Esophagus muscularis mucosa (tissue), 4 donors: ENCODE data around the gene GALNT2. TPM values are rescaled to one million over a fixed set of nuclear protein-coding genes. Genes with fewer than 3 reads are reported as not detected.

ENCODE experiments used
- DNase-seq: peaks from one replicate; pipeline ENCODE4 v3.0.0-alpha.2; 2017; ENCODE audit errors: extremely low spot score
- H3K27ac ChIP-seq, 4 donors: fragments of 200-600 bp; sonication (generic); replicated peaks in 1 of 4; 1 replicate in 3 of 4; 2 replicates in 1 of 4; pipeline ENCODE4 v1.5.1; 2016 to 2019; ENCODE audit warnings: mild to moderate bottlenecking in 1 of 4
- H3K27me3 ChIP-seq, 4 donors: fragments of 200-600 bp; sonication (generic); one replicate each; pipeline versions ENCODE4 v1.5.1 to v1.6.0; 2016 to 2019
- H3K36me3 ChIP-seq, 4 donors: fragments of 200-600 bp; sonication (generic); one replicate each; pipeline ENCODE4 v1.5.1; 2016 to 2019
- H3K4me1 ChIP-seq, 4 donors: fragments of 200-600 bp; sonication (generic); one replicate each; pipeline ENCODE4 v1.5.1; 2016 to 2019
- H3K4me3 ChIP-seq, 4 donors: fragments of 200-600 bp; sonication (generic); 1 replicate in 2 of 4; 2 replicates in 2 of 4; pipeline ENCODE4 v1.5.1; 2016 to 2019; ENCODE audit warnings: mild to moderate bottlenecking in 4 of 4, moderate library complexity in 1 of 4
- H3K9me3 ChIP-seq, 4 donors: fragments of 200-600 bp; sonication (generic); 1 replicate in 3 of 4; 2 replicates in 1 of 4; pipeline ENCODE4 v1.5.1; 2016 to 2019
- EP300 ChIP-seq: sonication (generic); formaldehyde crosslinking; IDR thresholded peaks from one replicate; pipeline ENCODE4 v1.6.1; 2017; ENCODE audit warnings: antibody characterized with exemption
- POLR2A ChIP-seq: fragments of 450-650 bp; IDR thresholded peaks from one replicate; pipeline ENCODE4 v1.6.1; 2017; ENCODE audit warnings: antibody characterized with exemption, moderate library complexity, mild to moderate bottlenecking, low read depth
- POLR2AphosphoS5 ChIP-seq, 2 donors: sonication (generic); formaldehyde crosslinking; IDR thresholded peaks; one replicate each; pipeline ENCODE4 v1.6.1; 2017; ENCODE audit warnings: antibody characterized with exemption in 2 of 2
- whole genome bisulfite sequencing: methylation state at CpG from one replicate; pipeline ENCODE4 v1.1.5; 2018; 5-methylcytosine and 5-hydroxymethylcytosine counted together
- intact Hi-C: fragments of 100-400 bp; cut with DNase I; formaldehyde crosslinking; loops from one replicate; pipeline ENCODE4 v1.15.1; 2023
- total RNA-seq, 4 donors: library from RNA; depleted of rRNA; stranded (reverse); fragments of >200 nt; gene quantifications; one replicate each; pipeline versions ENCODE4 v1.1.0 to v1.2.1, GENCODE V29; 2016
- TF ChIP-seq, protein P1 (sequence below), 3 experiments: fragments of 200-600 bp in 2 of 3; fragments of 450-650 bp in 1 of 3; sonication (generic) in 2 of 3; IDR thresholded peaks; one replicate each; pipeline ENCODE4 v1.5.1; 2017 to 2019; ENCODE audit warnings: antibody characterized with exemption in 3 of 3, mild to moderate bottlenecking in 2 of 3, moderate library complexity in 1 of 3

Gene GALNT2
- total RNA-seq, 4 donors from 2014 or later: 89.6 to 145 (median 129) TPM

DNA sequence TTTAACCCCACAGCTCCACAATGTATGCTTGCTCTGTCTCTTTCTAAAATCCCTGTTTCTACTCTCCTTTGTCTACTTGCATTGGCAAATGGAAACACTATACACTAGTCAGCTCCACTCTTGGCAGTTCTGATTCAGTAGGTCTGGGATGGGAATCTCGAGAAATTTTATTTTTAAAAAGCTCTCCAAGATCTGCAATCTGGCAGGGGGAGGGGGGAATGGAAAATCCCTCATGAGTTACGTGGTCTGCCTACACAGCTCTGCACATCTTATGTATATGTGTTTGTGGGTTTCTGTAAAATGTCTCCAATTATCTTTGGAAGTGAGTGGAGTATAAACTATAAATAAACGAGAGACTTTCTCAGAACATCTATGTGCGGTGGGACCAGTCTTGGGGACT, 9.9 kb upstream of the GALNT2 start:
- Histone ChIP-seq H3K9me3 (no peaks in the 10 kb centered on the region), H3K36me3 (no peaks in the 10 kb centered on the region), H3K4me3 (no peak overlapping the region), H3K4me1 (no peaks in the 10 kb centered on the region), H3K27me3 (no peaks in the 10 kb centered on the region), H3K27ac (no peak overlapping the region)
- 79% methylated on average over 4 of the region's 4 CpGs for WGBS
- intact Hi-C loops: no loop called here
- peak; percentile 24 for DNase-seq
- TF ChIP-seq, protein P1, sequence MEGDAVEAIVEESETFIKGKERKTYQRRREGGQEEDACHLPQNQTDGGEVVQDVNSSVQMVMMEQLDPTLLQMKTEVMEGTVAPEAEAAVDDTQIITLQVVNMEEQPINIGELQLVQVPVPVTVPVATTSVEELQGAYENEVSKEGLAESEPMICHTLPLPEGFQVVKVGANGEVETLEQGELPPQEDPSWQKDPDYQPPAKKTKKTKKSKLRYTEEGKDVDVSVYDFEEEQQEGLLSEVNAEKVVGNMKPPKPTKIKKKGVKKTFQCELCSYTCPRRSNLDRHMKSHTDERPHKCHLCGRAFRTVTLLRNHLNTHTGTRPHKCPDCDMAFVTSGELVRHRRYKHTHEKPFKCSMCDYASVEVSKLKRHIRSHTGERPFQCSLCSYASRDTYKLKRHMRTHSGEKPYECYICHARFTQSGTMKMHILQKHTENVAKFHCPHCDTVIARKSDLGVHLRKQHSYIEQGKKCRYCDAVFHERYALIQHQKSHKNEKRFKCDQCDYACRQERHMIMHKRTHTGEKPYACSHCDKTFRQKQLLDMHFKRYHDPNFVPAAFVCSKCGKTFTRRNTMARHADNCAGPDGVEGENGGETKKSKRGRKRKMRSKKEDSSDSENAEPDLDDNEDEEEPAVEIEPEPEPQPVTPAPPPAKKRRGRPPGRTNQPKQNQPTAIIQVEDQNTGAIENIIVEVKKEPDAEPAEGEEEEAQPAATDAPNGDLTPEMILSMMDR (IDR thresholded peaks at IDR 0.05): no peak
- no peak for TF ChIP-seq POLR2A
- no peak for TF ChIP-seq EP300
- TF ChIP-seq POLR2AphosphoS5 (IDR thresholded peaks at IDR 0.05): no peak

DNA sequence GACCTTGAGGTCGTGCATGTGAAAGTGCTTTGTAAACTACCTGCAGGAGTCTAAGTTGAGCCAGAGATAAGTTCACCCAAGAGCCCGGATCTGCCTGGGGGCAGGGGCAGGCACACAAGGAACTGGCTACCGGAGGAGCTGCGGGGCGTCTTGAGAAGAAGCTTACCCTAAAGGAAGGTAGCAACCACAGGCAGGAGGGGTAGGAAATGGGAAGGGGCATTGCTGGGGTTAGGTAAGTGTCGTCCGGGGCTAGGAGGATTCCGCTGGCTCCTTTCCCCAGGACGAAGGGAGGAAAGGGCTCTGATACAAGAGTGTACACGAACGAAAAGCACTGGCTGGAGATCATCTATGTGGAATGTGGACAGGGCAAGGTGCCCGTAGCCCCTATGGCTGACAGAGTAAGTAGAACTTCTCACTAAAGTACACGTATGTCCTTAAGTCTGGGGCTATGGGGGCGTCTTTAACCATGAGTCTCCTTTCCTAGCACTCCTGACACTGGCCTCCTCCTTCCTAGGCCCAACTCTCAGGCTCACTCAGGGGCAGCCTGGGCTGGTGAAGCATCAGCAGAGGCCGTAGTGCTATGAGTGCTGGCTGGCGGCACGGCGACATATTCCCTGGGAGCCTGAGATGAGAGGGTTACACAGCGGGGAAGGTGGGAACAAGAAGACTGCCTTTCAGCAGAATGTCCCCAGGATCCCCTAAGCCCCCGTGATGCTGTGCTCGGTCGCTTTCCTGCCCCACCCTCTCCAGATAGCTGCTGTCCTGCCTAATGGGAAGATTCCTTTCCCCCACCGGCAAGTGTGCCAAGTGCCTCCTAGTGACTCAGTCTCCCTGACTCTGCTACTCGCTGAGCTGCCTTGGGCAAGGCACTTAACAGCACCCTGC, 9.1 kb upstream of the GALNT2 start:
- 79% methylated on average over 15 of the region's 24 CpGs for WGBS
- peak; percentile 88 for DNase-seq
- Histone ChIP-seq H3K36me3 (no peaks in the 10 kb centered on the region), H3K9me3 (peaks cover 0 to 4% (median 0%) of the 10 kb centered on the region in 4 donors), H3K27me3 (no peaks in the 10 kb centered on the region), H3K4me1 (no peaks in the 10 kb centered on the region), H3K27ac (no peak overlapping the region), H3K4me3 (no peak overlapping the region)
- intact Hi-C loops: no loop called here
- TF ChIP-seq, protein P1 (IDR thresholded peaks at IDR 0.05): no peak
- TF ChIP-seq POLR2A (no peak), POLR2AphosphoS5 (IDR thresholded peaks at IDR 0.05) (no peak), EP300 (no peak)

DNA sequence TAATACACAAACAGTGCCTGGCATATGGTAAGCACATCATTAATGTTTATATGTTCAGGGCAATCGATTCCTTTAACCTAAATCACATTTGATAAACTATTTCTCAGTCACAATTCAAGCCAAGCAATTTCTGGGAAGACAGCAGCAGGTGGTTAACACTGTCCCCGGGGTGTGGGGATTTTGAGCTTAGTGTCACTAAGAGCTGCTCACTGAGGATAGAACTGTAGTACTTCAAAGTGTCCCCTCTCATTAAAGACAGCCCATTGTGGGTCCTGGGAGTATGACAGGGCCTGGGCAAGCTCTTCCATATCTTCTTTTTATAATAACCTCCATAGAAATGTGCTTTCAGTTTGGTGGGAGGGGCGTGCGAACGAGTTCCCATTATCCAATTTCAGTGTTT, 8.4 kb upstream of the GALNT2 start:
- no peak overlapping the region for H3K27ac ChIP-seq
- intact Hi-C loops: no loop called here
- no peaks in the 10 kb centered on the region for H3K27me3 ChIP-seq
- no peaks in the 10 kb centered on the region for H3K4me1 ChIP-seq
- H3K4me3 ChIP-seq: no peak overlapping the region
- WGBS: 86% methylated on average over 5 of the region's 5 CpGs
- TF ChIP-seq EP300 (no peak), POLR2AphosphoS5 (IDR thresholded peaks at IDR 0.05) (no peak), POLR2A (no peak)
- TF ChIP-seq, protein P1 (IDR thresholded peaks at IDR 0.05): no peak
- peak; percentile 45 for DNase-seq
- H3K36me3 ChIP-seq: no peaks in the 10 kb centered on the region
- peaks cover 0 to 4% (median 0%) of the 10 kb centered on the region in 4 donors for H3K9me3 ChIP-seq

DNA sequence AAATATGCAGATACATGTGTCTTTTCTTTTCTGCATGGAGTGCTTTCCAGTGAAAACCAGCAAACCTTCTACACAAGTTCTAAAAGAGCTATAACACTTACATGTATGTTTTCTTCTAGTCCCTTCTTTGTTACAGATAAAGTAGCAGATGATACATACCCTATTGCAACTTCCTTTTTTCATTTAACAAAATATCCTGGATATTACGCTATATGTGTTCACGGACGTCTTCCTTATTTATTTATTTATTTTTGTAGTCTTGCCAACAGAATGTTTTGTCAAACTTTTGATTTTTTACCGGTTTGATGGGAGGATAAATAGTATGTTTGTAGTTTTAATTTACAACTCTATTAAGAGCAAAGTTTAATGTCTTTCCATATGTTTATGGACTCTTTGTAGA, 5.2 kb upstream of the GALNT2 start:
- Histone ChIP-seq H3K27ac (no peak overlapping the region), H3K27me3 (no peaks in the 10 kb centered on the region), H3K4me1 (peaks cover 4 to 13% (median 9%) of the 10 kb centered on the region in 4 donors), H3K9me3 (peaks cover 0 to 4% (median 0%) of the 10 kb centered on the region in 4 donors), H3K4me3 (no peak overlapping the region), H3K36me3 (no peaks in the 10 kb centered on the region)
- no peak for DNase-seq
- intact Hi-C loops: loop anchor here (10.0 kb wide), 2 partner anchors 177 to 397 kb away; no protein-coding TSS in a partner anchor
- 87% methylated on average over 4 of the region's 4 CpGs for WGBS
- TF ChIP-seq, protein P1 (IDR thresholded peaks at IDR 0.05): no peak
- no peak for TF ChIP-seq POLR2A
- no peak for TF ChIP-seq EP300
- TF ChIP-seq POLR2AphosphoS5 (IDR thresholded peaks at IDR 0.05): no peak
